GM23338 (cell line): ENCODE results near the gene PDE2A. TPM values are rescaled to one million over a fixed set of nuclear protein-coding genes. Genes with fewer than 3 reads are reported as not detected.

Source experiments
- ATAC-seq: fragments of 200-7000 bp; cut with Tn5 transposase; 3 replicates; pipeline ENCODE4 v1.9.1; 2020
- DNase-seq: peaks from one replicate; pipeline ENCODE4 v3.0.0-alpha.2; 2015; ENCODE audit warnings: low spot score
- H2AFZ ChIP-seq: fragments of 200-600 bp; sonication (generic); 2 replicates; pipeline ENCODE4 v1.8.0; 2016; ENCODE audit warnings: antibody characterized with exemption, mild to moderate bottlenecking, moderate library complexity
- H3F3A ChIP-seq: fragments of 200-600 bp; sonication (generic); replicated peaks from 2 replicates; pipeline ENCODE4 v1.8.0; 2017; ENCODE audit warnings: antibody characterized with exemption, mixed run types, low read depth
- H3K27ac ChIP-seq: fragments of 200-600 bp; sonication (generic); 2 replicates; pipeline ENCODE4 v1.6.1; 2016; ENCODE audit warnings: low read depth
- H3K27me3 ChIP-seq: fragments of 200-600 bp; sonication (generic); 2 replicates; pipeline ENCODE4 v1.8.0; 2016; ENCODE audit warnings: mild to moderate bottlenecking, mixed run types, moderate library complexity; ENCODE audit not compliant: insufficient read depth
- H3K36me3 ChIP-seq: fragments of 200-600 bp; sonication (generic); 2 replicates; pipeline ENCODE4 v1.8.0; 2016; ENCODE audit warnings: mild to moderate bottlenecking; ENCODE audit not compliant: insufficient read depth
- H3K4me1 ChIP-seq: fragments of 200-600 bp; sonication (generic); 2 replicates; pipeline ENCODE4 v1.8.0; 2016; ENCODE audit warnings: mild to moderate bottlenecking, moderate library complexity; ENCODE audit not compliant: insufficient read depth
- H3K4me2 ChIP-seq: fragments of 200-600 bp; sonication (generic); 2 replicates; pipeline ENCODE4 v1.7.1; 2017; ENCODE audit warnings: mixed run types
- H3K4me3 ChIP-seq: fragments of 200-600 bp; sonication (generic); 2 replicates; pipeline ENCODE4 v1.6.1; 2016; ENCODE audit warnings: mixed run types
- H3K79me2 ChIP-seq: fragments of 200-600 bp; sonication (generic); replicated peaks from 2 replicates; pipeline ENCODE4 v1.8.0; 2017; ENCODE audit warnings: mild to moderate bottlenecking; ENCODE audit not compliant: insufficient read depth
- H3K9me2 ChIP-seq: fragments of 200-600 bp; sonication (generic); 2 replicates; pipeline ENCODE4 v1.8.0; 2017; ENCODE audit not compliant: insufficient read depth
- H4K20me1 ChIP-seq: fragments of 200-600 bp; sonication (generic); replicated peaks from 2 replicates; pipeline ENCODE4 v1.8.0; 2017; ENCODE audit warnings: mild to moderate bottlenecking; ENCODE audit not compliant: insufficient read depth
- H3K27ac Mint-ChIP-seq: 2 replicates; pipeline ENCODE4 v1.8.0; 2020; ENCODE audit warnings: inconsistent platforms, mild to moderate bottlenecking, moderate library complexity, mixed read lengths
- H3K27me3 Mint-ChIP-seq: 3 replicates; pipeline ENCODE4 v1.8.0; 2022; ENCODE audit warnings: low read depth, mild to moderate bottlenecking, moderate library complexity, mixed read lengths, inconsistent platforms; ENCODE audit not compliant: insufficient read depth, poor library complexity
- H3K36me3 Mint-ChIP-seq: 3 replicates; pipeline ENCODE4 v1.8.0; 2021; ENCODE audit warnings: low read depth, mild to moderate bottlenecking, inconsistent platforms, moderate library complexity, mixed read lengths
- H3K4me1 Mint-ChIP-seq: 3 replicates; pipeline ENCODE4 v1.8.0; 2020; ENCODE audit warnings: mild to moderate bottlenecking, inconsistent platforms, mixed read lengths
- H3K4me3 Mint-ChIP-seq: 3 replicates; pipeline ENCODE4 v1.8.0; 2021; ENCODE audit warnings: moderate library complexity, mild to moderate bottlenecking, inconsistent platforms, mixed read lengths
- H3K9me3 Mint-ChIP-seq: 3 replicates; pipeline ENCODE4 v1.8.0; 2020; ENCODE audit warnings: moderate library complexity, mild to moderate bottlenecking, inconsistent platforms, mixed read lengths
- CREB1 ChIP-seq: fragments of 250-450 bp; sonication (Bioruptor Pico); IDR thresholded peaks from 2 replicates; pipeline ENCODE4 v1.5.0; 2020; ENCODE audit warnings: low read depth, mild to moderate bottlenecking, moderate library complexity
- CTCF ChIP-seq, 2 experiments: fragments of 200-600 bp in 1 of 2; sonication (generic) in 1 of 2; conservative IDR thresholded peaks; 2 replicates each; pipeline versions ENCODE4 v1.5.1 to v1.6.1; 2016 to 2017; ENCODE audit warnings: antibody characterized with exemption in 2 of 2, low read depth in 2 of 2, mild to moderate bottlenecking in 2 of 2, moderate library complexity in 1 of 2
- ETS1 ChIP-seq: IDR thresholded peaks from 2 replicates; pipeline ENCODE4 v1.6.1; 2016; ENCODE audit warnings: antibody characterized with exemption
- EZH2 ChIP-seq: fragments of 200-600 bp; sonication (generic); IDR thresholded peaks from one replicate; pipeline ENCODE4 v1.8.0; 2017; ENCODE audit warnings: antibody characterized with exemption, mild to moderate bottlenecking, low read depth; ENCODE audit not compliant: unreplicated experiment
- EZH2phosphoT487 ChIP-seq: fragments of 200-600 bp; sonication (generic); IDR thresholded peaks from one replicate; pipeline ENCODE4 v1.8.1; 2018; ENCODE audit warnings: antibody characterized with exemption; ENCODE audit not compliant: unreplicated experiment
- JUNB ChIP-seq: IDR thresholded peaks from one replicate; pipeline ENCODE4 v1.6.1; 2016; ENCODE audit warnings: antibody characterized with exemption; ENCODE audit not compliant: unreplicated experiment
- NANOG ChIP-seq: IDR thresholded peaks from 2 replicates; pipeline ENCODE4 v1.6.1; 2016; ENCODE audit warnings: antibody characterized with exemption, borderline replicate concordance
- POLR2AphosphoS5 ChIP-seq: IDR thresholded peaks from 2 replicates; pipeline ENCODE4 v1.6.1; 2016; ENCODE audit warnings: antibody characterized with exemption, low read depth
- REST ChIP-seq: IDR thresholded peaks from one replicate; pipeline ENCODE4 v1.6.1; 2018; ENCODE audit warnings: antibody characterized with exemption; ENCODE audit not compliant: unreplicated experiment
- STAT1 ChIP-seq: IDR thresholded peaks from one replicate; pipeline ENCODE4 v1.6.1; 2016; ENCODE audit warnings: antibody characterized with exemption; ENCODE audit not compliant: unreplicated experiment
- ZNF114 ChIP-seq: fragments of 250-450 bp; sonication (Bioruptor Pico); IDR thresholded peaks from 2 replicates; pipeline ENCODE4 v1.5.0; 2020; ENCODE audit warnings: mild to moderate bottlenecking, moderate library complexity
- ZNF331 ChIP-seq: fragments of 250-450 bp; sonication (Bioruptor Pico); IDR thresholded peaks from 2 replicates; pipeline ENCODE4 v1.5.0; 2020; ENCODE audit warnings: low read depth, mild to moderate bottlenecking, moderate library complexity
- ZNF462 ChIP-seq: fragments of 250-450 bp; sonication (Bioruptor Pico); IDR thresholded peaks from 2 replicates; pipeline ENCODE4 v1.5.0; 2020; ENCODE audit warnings: mild to moderate bottlenecking, moderate library complexity
- polyA plus RNA-seq: library from polyadenylated mRNA; unstranded; fragments of >200 nt; fragmentation: Nextera tagmentation; extraction: Ambion mirVana; gene quantifications from 2 replicates; pipeline ENCODE4 v1.2.1, GENCODE V29; 2016
- total RNA-seq: library from RNA; depleted of rRNA; stranded (reverse); fragments of >200 nt; shearing (Covaris generic); gene quantifications from 2 replicates; pipeline ENCODE4 v1.2.3, GENCODE V29; 2014

The PDE2A gene
- total and polyA plus RNA-seq, 2 experiments from 2014 or later, result 4.3 to 16.2 TPM

GRCh38 chr11:72613977-72614376, 60.2 kb downstream of the PDE2A start:
- Mint-ChIP-seq H3K4me1 (peaks cover 23% of the 10 kb centered on the region), H3K27me3 (peaks cover 9% of the 10 kb centered on the region), H3K27ac (no peak overlapping the region), H3K9me3 (no peaks in the 10 kb centered on the region), H3K4me3 (no peak overlapping the region), H3K36me3 (no peaks in the 10 kb centered on the region)
- Histone ChIP-seq H3F3A (no peaks in the 10 kb centered on the region), H4K20me1 (no peaks in the 10 kb centered on the region), H3K4me1 (no peaks in the 10 kb centered on the region), H3K9me2 (0 out of 2 replicates have a peak, but pooled peaks cover 3% of the 10 kb centered on the region), H3K36me3 (no peaks in the 10 kb centered on the region), H2AFZ (no peak overlapping the region), H3K27me3 (no peaks in the 10 kb centered on the region), H3K79me2 (no peaks in the 10 kb centered on the region), H3K4me2 (no peak overlapping the region), H3K27ac (no peak overlapping the region), H3K4me3 (no peak overlapping the region)
- TF ChIP-seq ZNF331 (CRISPR knock-in tag), result no peak
- TF ChIP-seq REST, result no peak
- TF ChIP-seq ZNF114 (CRISPR knock-in tag), result no peak
- no peak for TF ChIP-seq POLR2AphosphoS5
- TF ChIP-seq EZH2, result no peak
- TF ChIP-seq ZNF462 (CRISPR knock-in tag), result no peak
- no peak for TF ChIP-seq EZH2phosphoT487
- no peak for TF ChIP-seq STAT1
- TF ChIP-seq NANOG, result no peak
- no peak for TF ChIP-seq JUNB
- TF ChIP-seq CREB1 (CRISPR knock-in tag), result no peak
- no peak for TF ChIP-seq ETS1
- no peak for TF ChIP-seq CTCF (conservative IDR thresholded peaks at IDR 0.05; ENCODE audit: low read depth in 2 of 2)
- ATAC-seq, result no peak
- no peak for DNase-seq
